G401 (cell line): ENCODE measurements around the gene NDRG3. TPM values are rescaled to one million over a fixed set of nuclear protein-coding genes. Genes with fewer than 3 reads are reported as not detected.
A peak's percentile ranks its signal among the peaks of the same experiment; 100 is the strongest.

Experiments used
- DNase-seq: peaks from one replicate; pipeline ENCODE4 v3.0.0-alpha.2; 2015; ENCODE audit warnings: low spot score
- in situ Hi-C: cut with HindIII; loops from 2 replicates; pipeline ENCODE4 v1.10.0; 2016; ENCODE audit warnings: low sequenced_read_pairs, mixed read lengths
- total RNA-seq: library from RNA; depleted of rRNA; stranded (reverse); fragments of >200 nt; shearing (Covaris generic); gene quantifications from 2 replicates; pipeline ENCODE4 v1.2.3, GENCODE V29; 2014; rRNA removed

The NDRG3 gene
- 27.8 and 34.6 TPM in 2 replicates for total RNA-seq

DNA sequence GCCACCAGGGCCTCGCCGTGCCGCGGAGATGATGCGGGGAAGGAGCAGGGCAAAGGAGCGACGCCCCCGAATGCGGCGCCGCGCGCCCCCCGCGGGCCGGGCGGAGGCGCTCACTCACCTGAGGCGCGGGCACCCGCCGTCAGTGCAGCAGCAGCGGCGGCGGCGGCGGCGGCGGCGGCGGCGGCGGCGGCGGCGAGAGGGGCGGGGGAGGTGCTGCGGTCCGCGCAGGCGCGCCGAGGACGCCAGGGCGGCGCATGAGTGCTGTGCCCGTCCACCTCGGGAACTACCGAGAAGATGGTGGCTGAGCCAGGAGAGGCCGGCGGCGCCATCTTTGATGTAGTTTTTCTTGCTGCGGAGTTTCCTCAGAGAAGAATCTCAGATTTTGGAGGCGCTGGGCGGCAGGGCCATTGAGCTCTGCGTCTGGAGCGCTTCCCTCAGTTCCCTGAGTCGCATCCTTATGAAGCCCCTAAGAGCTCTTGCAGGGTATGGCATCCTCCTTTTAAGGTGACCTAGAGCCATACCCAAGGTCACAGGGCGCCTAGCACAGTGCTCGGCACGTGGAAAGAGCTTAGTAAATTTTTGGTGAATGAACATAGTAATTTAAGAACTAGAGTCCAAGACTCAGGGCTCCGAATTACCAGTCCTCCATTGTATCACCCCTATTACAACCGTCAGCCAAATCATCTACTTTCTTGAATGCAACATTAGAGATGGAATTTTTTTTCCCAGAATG, at the start of gene NDRG3:
Gene NDRG3 (minus strand): TSS at position 164 of the 733 bp plus-strand sequence. CDS start 24,355 bp downstream, outside the sequence.
- in situ Hi-C loops, result no loop called here
- peak; percentile 95 for DNase-seq

DNA sequence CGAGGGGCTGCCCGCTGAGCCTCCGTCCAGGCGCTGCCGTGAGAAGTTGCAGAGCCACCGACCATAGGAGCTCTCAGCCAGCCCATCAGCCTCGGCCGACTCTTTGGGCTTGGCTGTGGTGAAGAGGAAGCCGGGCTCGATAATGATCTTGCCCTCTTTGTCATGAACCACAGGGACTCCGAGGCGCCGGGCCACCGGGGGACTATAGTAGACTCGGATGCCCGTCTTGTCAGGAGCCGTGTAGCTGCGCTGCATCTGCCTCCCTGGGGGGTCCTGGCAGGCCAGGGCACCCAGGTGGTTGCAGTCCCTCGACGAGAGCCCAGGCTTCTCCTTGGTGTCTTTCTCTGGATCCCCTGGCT, 48.2 kb upstream of the NDRG3 start:
- no peak for DNase-seq
- in situ Hi-C loops, result no loop called here

DNA sequence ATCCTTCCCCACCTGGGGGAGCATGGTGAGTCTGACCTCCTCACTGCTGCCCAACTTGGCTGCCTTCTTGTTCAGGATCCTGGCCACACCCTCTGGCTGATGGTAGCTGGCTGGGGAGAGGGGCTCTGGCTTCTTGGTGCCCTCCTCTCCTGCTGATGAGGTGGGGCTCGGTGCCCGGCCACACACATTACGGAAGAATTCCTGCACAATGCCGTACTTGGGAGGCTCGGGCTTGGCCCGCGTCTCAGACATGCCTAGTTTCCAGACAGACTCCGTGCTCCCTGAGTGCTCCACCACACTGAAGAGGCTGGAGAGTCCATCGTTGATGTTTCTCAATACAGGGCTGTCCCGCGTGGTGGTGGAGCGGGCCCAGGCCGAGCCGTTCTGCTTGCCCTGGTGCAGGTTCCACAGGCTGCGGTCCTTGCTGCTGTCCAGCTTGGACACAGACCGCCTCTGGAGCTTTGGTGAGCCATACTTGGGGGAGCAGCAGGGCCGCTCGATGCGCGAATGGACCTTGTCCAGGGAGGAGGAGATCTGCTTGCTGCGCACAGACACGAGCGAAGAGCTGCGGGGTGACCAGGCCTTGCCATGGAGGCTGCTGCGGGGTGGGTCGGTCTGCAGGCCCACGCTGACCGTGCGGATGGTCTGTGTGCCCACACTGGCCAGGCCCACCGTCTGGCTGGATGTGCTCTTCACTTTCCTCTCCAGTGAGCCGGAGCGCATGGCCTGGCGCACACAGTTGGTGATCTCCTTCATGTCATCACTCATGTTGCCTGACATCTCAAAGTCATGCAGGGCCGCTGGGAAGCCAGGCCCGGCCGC, 47.6 kb upstream of the NDRG3 start:
- in situ Hi-C loops, result no loop called here
- DNase-seq, result no peak

DNA sequence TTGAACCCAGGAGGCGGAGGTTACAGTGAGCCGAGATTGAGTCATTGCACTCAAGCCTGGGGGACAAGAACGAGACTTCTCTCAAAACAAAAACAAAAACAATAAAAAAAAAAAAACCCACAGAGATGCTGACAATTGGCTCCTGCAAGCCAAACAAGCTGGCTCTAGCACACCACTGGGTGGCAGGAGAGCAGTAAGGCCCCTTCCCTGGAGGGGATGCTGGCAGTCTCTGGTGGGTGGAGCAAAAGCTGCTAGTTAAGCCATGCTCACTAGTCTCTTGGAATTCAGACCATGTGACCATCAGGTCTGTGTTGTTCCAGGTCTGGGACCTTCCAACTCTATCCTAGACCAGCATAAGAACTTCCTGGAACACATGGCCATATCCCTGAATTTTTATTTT, 46.5 kb upstream of the NDRG3 start:
- in situ Hi-C loops, result no loop called here

DNA sequence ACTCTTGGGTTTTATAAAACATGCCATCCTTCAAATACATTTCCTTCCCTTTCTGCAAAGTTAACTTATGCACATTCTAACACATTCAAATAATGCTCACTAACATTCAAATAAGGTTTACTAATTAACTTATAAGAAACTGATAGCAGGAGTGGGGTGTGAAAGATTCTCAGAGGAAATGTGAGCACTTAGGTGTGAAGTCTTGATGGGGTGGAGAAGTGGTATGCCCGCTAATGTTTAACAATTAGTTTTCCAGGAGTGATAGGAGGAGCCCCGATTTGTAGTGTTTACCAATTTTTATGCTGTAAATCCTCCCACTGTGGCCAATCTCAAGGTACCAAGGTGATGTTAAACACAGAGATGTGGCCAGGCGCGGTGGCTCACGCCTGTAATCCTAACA, 46.0 kb upstream of the NDRG3 start:
- DNase-seq, result no peak
- in situ Hi-C loops, result no loop called here

More for the DNA sequence above, 46.5 kb upstream of the NDRG3 start:
- DNase-seq, result peak; percentile 86

DNA sequence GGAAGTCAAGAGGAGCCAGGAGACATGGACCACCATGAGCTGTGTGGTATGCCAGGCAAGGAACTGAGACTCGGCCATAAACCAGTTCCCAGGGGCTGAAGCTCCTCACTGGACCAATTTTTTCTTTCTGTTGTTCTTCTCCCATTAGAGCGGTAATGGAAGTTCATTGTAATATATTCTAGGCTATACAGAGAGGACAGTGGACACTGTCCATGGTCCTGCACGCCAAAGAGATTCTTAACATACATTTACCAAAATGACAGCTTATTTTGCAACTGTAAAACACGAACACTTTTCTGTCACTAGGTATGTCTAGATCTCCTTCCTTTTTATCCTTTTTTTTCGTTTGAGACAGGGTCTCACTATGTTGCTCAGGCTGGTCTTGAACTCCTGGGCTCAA, 40.8 kb upstream of the NDRG3 start:
- DNase-seq, result no peak
- in situ Hi-C loops, result no loop called here

DNA sequence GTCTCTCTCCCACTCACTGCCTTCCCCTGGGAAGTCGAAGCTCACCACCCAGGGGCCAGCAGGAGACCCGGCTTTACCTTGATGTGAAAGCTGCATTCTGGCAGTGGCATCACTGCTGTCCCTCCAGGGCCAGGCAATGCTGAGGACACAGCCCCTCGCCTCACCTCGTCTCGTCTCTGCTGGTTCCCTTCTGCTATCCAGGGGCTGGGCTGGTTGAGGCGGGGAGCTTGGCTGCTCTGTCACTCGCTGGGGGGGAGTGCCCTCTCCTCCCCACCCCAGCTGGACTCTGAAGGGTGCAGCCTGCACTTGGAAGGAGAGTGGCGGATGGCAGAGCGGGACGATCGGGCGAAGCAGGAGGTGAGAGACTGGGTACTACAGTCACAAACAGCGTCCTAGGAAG, 40.4 kb upstream of the NDRG3 start:
- peak; percentile 18 for DNase-seq
- in situ Hi-C loops, result no loop called here

DNA sequence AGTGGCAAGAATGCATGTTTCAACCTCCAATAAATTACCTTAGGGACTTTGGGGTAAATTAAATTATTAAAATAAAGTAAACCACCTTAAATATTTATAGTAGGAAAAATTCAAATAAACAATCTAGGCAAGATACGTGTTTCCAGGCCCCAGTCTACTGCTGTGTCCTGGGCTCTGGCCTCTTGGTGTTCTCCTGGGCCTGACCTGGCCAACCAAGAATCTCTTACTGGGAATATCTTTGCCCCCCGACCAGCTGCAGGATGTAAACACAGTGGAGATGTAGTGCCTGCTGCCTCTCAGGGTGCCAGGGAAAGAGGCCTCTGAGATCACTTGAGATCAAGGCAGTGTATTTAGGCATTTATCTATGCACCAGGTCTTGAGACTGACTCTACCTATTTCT, 39.4 kb upstream of the NDRG3 start:
- in situ Hi-C loops, result no loop called here
- no peak for DNase-seq

DNA sequence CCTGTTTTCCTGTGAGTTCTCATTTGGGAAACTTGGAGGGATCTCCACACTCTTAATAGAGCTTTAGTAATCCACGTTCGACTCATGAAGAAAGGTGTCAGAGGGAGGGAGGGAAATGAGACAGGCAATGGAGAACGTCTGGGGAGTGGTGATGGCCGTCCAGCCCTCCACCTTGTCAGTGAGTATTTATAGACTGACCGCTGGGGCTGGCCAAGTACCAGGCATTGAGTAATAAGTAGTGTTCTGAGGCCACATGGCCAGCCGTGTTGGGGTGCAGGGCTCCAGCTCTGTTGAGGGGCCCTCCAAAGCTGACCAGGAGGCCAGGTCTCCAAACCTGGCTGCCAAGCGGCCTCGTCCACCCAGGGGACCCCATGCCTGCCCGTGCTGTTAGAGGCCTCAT, 39.0 kb upstream of the NDRG3 start:
- in situ Hi-C loops, result no loop called here
- DNase-seq, result peak; percentile 71

DNA sequence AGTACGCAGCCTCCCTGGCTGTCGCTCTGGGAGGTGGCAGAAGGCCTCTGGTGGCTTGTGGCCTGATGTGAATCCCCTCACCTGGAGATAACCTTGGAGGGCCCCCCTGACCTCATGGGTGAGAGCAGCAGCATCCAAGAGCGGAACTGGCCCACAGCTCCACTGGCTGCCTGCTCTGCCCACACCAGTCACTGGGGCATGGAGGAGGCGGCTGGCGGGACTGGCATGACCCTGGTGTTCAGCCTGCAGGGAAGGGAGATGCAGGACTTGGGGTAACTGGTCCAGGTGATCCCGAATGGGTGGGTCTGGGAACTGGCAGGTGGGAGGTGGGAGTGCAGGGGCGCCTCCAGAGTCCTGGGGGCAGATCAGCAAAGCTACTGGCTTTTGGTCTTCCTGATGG, 38.2 kb upstream of the NDRG3 start:
- in situ Hi-C loops, result no loop called here
- DNase-seq, result peak; percentile 23

DNA sequence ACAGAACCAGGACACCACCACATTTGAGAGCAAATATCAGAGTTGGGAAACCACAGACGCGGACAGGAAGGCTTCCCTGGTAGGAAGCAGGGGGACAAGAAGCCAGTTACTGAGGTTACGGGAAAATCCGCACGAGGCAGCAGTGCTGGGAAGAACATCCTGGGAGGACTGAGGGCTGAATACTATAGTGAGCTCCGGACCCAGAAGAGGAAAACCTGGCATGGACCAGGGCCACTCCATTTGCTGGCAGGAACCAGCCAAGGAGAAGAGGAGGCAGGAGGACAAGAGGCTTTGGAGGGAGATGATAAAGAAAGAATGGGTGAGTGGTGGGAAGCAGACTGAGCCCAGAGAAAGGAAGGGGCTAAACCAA, 33.8 kb upstream of the NDRG3 start:
- in situ Hi-C loops, result no loop called here
- peak; percentile 75 for DNase-seq

DNA sequence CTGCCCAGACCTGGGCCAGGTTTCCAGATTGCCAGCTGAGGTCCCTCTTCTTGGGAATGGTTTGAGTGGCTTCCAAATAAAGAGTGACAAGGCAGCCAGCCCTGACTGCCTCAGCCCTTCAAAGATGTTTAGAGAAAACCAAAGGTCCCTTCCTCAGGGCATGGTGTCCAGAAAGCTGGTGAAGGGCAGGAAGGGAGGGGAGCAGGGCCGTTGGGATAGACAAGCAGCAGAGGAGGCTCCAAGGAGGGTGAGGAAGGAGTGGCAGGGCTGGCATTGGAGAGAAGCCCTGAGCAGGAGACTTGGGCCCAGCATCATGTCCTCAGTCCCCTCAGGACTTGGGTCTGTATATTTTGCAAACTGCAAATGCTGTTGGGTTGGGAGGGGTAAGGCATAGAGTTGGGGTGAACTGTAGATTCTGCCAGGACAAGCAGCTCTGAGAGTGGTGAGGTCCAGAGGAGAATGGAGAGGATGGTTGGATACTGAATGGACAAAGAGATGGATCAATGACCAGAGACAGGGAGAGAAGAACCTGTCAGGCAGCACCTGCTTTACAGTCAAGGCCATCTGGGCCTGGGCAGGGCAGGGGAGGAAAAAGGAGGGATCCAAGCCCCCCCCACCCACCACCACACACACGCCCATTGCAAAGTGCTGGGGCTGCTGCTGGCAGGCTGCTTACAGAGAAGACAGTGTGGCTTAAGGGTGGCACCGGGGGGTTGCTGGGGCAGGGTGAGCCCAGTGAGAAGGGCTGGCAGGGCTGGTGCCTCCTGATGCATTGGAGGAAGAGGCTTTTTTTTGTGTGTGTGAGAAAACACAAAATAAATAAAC, 33.2 kb upstream of the NDRG3 start:
- DNase-seq, result peak; percentile 5
- in situ Hi-C loops, result no loop called here

DNA sequence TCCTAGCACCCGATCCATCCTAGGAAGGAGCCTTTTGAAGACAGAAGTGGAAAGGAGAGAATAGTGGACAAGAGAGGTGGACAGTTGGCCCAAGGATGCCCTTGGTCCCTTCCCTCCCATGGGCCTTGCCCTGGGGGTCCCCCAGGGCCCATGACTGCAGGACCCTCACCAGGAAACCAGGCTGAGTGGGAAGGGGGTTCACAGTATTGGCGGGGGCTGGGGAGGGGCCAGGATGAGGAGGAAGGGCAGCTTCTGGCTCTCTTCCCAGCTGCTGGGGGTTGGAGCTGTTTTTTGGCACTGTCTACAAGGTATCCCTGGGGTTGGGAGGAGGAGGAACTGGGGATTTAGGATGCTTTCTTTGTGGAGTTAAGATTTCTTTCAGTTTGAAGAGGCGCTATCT, 31.7 kb upstream of the NDRG3 start:
- in situ Hi-C loops, result no loop called here
- DNase-seq, result peak; percentile 17

DNA sequence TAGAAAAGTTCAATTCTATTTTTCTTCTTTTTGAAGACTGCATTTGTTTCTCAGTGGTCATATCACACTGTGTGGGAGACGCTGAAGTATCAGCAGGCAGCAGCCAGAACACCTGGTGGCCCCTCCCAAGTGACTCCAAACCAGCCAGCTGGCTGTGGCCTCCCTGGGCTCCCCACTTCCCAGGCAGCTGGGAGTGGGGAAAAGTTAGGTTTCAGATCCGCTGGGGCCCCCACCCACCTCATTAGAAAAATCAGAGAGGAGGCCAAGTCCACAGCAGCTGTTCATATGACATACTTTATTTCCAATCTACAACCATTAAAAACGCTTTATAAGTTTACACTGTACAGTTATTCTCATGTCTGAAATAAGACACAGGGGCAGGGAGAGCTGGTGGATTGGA, 31.3 kb upstream of the NDRG3 start:
- DNase-seq, result no peak
- in situ Hi-C loops, result no loop called here

DNA sequence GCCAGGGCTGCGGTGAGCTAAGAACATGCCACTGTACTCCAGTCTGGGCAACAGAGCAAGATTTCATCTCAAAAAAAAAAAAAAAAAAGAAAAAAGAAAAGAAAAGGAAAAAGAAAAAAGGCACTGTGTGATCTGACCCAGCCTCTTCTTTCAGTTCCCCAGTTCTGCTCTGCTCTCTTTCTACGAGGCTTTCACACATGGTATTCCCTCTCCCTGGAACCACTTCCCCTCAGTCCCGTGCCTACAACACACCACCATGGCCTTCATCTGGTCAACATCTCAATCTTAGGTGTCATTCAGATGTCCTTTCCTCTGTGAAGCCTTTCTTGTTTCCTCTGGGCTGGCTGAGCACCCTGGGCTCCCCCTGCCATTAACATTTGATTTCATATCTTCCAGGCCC, 29.9 kb upstream of the NDRG3 start:
- peak; percentile 11 for DNase-seq
- in situ Hi-C loops, result no loop called here

DNA sequence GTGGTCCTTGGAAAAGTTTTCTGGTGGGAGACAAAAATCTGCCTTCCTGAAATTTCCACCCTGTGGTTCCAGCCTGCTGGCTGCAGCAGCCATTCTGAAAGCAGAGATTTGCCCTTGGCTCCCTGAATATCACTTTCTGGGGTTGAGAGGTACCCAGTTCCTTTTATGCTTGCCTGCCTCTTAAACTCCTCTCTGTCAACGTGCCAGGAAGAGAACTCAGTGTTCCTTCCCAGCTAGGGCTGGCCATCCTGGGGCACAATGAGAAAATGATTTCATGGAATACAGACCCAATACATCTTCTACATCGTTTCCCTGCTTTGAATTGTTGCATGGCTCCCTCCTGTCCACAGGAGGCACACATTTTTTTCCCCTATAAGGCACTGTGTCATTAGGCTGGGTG, 29.3 kb upstream of the NDRG3 start:
- in situ Hi-C loops, result no loop called here
- DNase-seq, result peak; percentile 71

DNA sequence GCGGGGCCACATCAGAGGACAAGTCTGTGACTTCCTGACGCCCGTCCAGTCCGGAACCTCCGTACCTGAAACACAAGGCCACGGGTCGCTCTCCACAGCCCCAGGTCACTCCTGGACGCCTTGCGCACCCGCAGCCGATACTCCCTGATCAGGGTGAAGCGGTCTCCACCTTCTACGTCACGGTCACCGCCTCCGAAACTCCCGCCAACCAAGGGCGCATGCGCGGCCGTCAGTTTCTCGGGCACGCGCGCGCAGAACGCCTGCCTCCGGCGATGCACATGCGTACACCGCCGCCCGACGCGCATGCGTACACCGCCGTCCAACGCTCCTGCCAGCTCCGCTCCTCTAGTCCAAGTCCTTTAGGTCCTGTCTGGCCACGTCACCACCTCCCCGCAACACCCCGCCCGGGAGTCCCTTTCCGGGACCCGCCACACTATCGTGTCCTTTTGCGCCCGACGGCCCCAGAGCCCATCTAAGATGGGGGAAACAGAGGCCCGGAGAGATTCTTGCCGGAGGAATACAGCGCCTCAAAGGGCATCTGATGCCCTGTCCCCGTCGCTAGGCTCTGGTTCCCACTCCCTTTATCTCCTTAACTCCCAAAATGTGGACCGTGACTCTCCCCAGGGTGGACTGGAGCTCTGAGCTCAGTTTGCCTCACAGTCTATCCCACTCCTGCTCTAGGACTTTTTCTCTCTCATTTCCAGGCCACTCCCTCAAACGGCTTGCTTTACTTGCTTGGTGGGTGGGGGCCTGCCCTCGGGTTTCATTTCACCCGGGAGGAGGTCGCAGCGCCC, 27.9 kb upstream of the NDRG3 start, which contains the start of gene DSN1:
Gene DSN1 (minus strand): TSS at position 167 of the 794 bp plus-strand sequence. CDS start 2,305 bp downstream, outside the sequence.
- in situ Hi-C loops, result no loop called here
- peak; percentile 90 for DNase-seq

DNA sequence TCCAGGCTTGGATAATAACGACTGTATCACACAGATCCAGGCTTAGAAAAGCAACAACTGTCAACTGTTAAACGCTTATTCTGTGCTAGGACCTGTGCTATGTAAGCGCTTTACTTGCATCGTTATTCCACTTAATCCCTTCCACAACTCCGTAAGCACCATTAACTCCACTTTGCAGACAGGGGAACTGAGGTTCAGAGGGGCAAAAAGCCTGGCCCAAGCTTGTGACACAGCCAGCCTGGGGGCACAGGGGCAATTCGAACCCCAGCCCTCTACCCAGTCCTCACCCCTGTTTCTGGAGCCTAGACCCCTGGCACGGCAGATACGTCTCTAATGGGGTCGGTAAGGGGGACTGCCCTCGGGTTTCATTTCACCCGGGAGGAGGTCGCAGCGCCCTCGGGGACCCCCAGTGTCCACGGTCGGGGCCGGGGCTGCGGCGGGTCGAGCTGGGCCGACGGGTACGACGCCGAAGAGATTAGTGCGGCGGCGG, 27.3 kb upstream of the NDRG3 start:
- DNase-seq, result peak; percentile 5
- in situ Hi-C loops, result no loop called here

DNA sequence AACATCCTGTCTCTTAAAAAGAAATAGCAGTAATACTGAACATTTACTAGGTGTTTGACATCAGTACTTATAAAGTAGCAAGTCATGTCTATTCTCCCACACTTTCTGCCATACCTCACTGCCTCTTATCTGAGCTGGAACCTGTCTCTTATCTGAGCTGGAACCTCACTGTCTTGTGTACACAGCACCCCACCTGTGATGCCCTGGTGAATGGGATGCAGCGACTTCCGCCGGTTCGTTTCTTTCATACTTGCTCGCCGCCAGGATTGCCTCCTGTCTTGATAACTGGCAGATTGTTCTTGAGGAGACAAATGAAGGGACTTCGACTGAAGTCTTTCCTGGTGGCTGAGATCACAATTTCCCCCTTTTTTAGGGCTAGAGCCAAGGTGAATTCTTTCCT, 24.8 kb upstream of the NDRG3 start:
- in situ Hi-C loops, result no loop called here
- DNase-seq, result no peak
